Endothelial cell of umbilical vein (primary cell): ENCODE measurements around the gene TMEM253. TPM values are rescaled to one million over a fixed set of nuclear protein-coding genes. Genes with fewer than 3 reads are reported as not detected.

Source experiments
- BruUV-seq: library from RNA; stranded (reverse); fragments of 400-500 nt; replicated peaks from 2 replicates; lab custom pipeline; 2021; lab: Mats Ljungman, UMichigan
- CTCF ChIA-PET: fragments of 300-600, 350-600 bp; sonication (Branson Sonifier 250); formaldehyde crosslinking; loops from one replicate; lab custom pipeline; 2021; ENCODE audit warnings: antibody characterized with exemption, inconsistent platforms; lab: Charles Lee
- POLR2A ChIA-PET: fragments of 300-600, 350-600 bp; sonication (Branson Sonifier 250); formaldehyde crosslinking; loops from one replicate; lab custom pipeline; 2021; ENCODE audit warnings: antibody characterized with exemption, inconsistent platforms; lab: Charles Lee
- DNase-seq: peaks from one replicate; pipeline ENCODE4 v3.0.0-alpha.2; 2011; ENCODE audit warnings: low read depth, low spot score
- FAIRE-seq: peaks from 2 replicates; lab custom pipeline; 2011; peaks lifted over from hg19 to GRCh38; lab: Jason Lieb, UNC
- H2AFZ ChIP-seq: 2 replicates; pipeline ENCODE4 v1.6.0; 2012; ENCODE audit warnings: low read depth, low read length, control low read depth, inconsistent platforms
- H3K27ac ChIP-seq: 2 replicates; pipeline ENCODE4 v1.5.1; 2011; ENCODE audit warnings: low read depth, mild to moderate bottlenecking, control low read depth, low read length, moderate library complexity; ENCODE audit not compliant: insufficient read depth
- H3K27me3 ChIP-seq, 2 experiments: 2 replicates each; pipeline versions ENCODE4 v1.6.0 to v1.6.1; 2011; ENCODE audit warnings: low read length in 2 of 2, mixed read lengths in 1 of 2; ENCODE audit not compliant: control insufficient read depth in 2 of 2, insufficient read depth in 2 of 2
- H3K36me3 ChIP-seq, 2 experiments: 2 replicates in 1 of 2; 3 replicates in 1 of 2; pipeline ENCODE4 v1.5.1; 2011; ENCODE audit warnings: low read length in 2 of 2, mild to moderate bottlenecking in 1 of 2, moderate library complexity in 1 of 2; ENCODE audit not compliant: control insufficient read depth in 2 of 2, insufficient read depth in 2 of 2; ENCODE audit errors: extremely low read depth in 1 of 2
- H3K4me1 ChIP-seq: 3 replicates; pipeline ENCODE4 v1.5.1; 2011; ENCODE audit warnings: mild to moderate bottlenecking, low read length; ENCODE audit not compliant: control insufficient read depth, insufficient read depth; ENCODE audit errors: extremely low read depth
- H3K4me2 ChIP-seq: 2 replicates; pipeline ENCODE4 v1.6.1; 2011; ENCODE audit warnings: low read length, control low read depth, mixed read lengths; ENCODE audit not compliant: insufficient read depth
- H3K4me3 ChIP-seq, 3 experiments: fragments of 200-600 bp in 1 of 3; sonication (generic), shearing (Covaris generic) in 1 of 3; replicated peaks in 1 of 3; 2 replicates each; pipeline ENCODE4 v1.5.1; 2011 to 2016; ENCODE audit warnings: control low read depth in 3 of 3, low read length in 3 of 3, mild to moderate bottlenecking in 2 of 3, inconsistent platforms in 1 of 3, low read depth in 1 of 3, moderate library complexity in 1 of 3; ENCODE audit not compliant: insufficient read depth in 1 of 3
- H3K79me2 ChIP-seq: 2 replicates; pipeline ENCODE4 v1.6.0; 2012; ENCODE audit warnings: low read length, inconsistent platforms; ENCODE audit not compliant: control insufficient read depth, insufficient read depth
- H3K9ac ChIP-seq: replicated peaks from 2 replicates; pipeline ENCODE3; 2011; ENCODE audit warnings: low read length, control low read depth; ENCODE audit not compliant: insufficient read depth; ENCODE audit errors: extremely low read depth
- H3K9me1 ChIP-seq: replicated peaks from 3 replicates; pipeline ENCODE4 v1.6.0; 2011; ENCODE audit warnings: mild to moderate bottlenecking, low read length; ENCODE audit not compliant: control insufficient read depth, insufficient read depth; ENCODE audit errors: extremely low read depth
- H3K9me3 ChIP-seq: replicated peaks from 2 replicates; pipeline ENCODE4 v1.5.1; 2012; ENCODE audit warnings: low read length, inconsistent platforms; ENCODE audit not compliant: control insufficient read depth, insufficient read depth
- H4K20me1 ChIP-seq: replicated peaks from 2 replicates; pipeline ENCODE3; 2011; ENCODE audit warnings: mild to moderate bottlenecking, low read length; ENCODE audit not compliant: control insufficient read depth, insufficient read depth; ENCODE audit errors: extremely low read depth
- CTCF ChIP-seq, 2 donors: IDR thresholded peaks; 1 replicate in 1 of 2; 2 replicates in 1 of 2; pipeline ENCODE4 v1.5.1; 2011; ENCODE audit warnings: low read length in 2 of 2, mild to moderate bottlenecking in 2 of 2, moderate library complexity in 2 of 2, control low read depth in 1 of 2, inconsistent platforms in 1 of 2, low read depth in 1 of 2; ENCODE audit not compliant: insufficient read depth in 1 of 2; ENCODE audit errors: extremely low read depth in 1 of 2
- EZH2 ChIP-seq: IDR thresholded peaks from 2 replicates; pipeline ENCODE4 v1.6.1; 2012; ENCODE audit warnings: borderline replicate concordance, low read depth, mild to moderate bottlenecking, moderate library complexity, low read length, inconsistent platforms; ENCODE audit not compliant: severe bottlenecking
- FOS ChIP-seq: IDR thresholded peaks from 2 replicates; pipeline ENCODE4 v1.6.1; 2011; ENCODE audit warnings: mild to moderate bottlenecking, low read length, moderate library complexity, borderline replicate concordance; ENCODE audit not compliant: insufficient read depth
- GATA2 ChIP-seq: IDR thresholded peaks from 2 replicates; pipeline ENCODE4 v1.7.0; 2011; ENCODE audit warnings: low read depth, mild to moderate bottlenecking, moderate library complexity, mixed read lengths, low read length; ENCODE audit not compliant: insufficient read length, insufficient read depth
- JUN ChIP-seq: IDR thresholded peaks from 2 replicates; pipeline ENCODE4 v1.6.1; 2011; ENCODE audit warnings: borderline replicate concordance, low read depth; ENCODE audit not compliant: insufficient read length, insufficient read depth
- MAX ChIP-seq: IDR thresholded peaks from 2 replicates; pipeline ENCODE4 v1.6.1; 2011; ENCODE audit not compliant: insufficient read depth, insufficient read length
- POLR2A ChIP-seq: IDR thresholded peaks from 2 replicates; pipeline ENCODE4 v1.6.1; 2012; ENCODE audit warnings: low read depth, mild to moderate bottlenecking, control low read depth, low read length
- POLR2AphosphoS5 ChIP-seq: IDR thresholded peaks from 2 replicates; pipeline ENCODE4 v1.6.1; 2012; ENCODE audit warnings: low read depth, mild to moderate bottlenecking, control low read depth, low read length, moderate library complexity; ENCODE audit not compliant: insufficient read depth
- dilution Hi-C: fragments of 300-500 bp; cut with MboI; formaldehyde crosslinking; loops from one replicate; pipeline ENCODE4 v1.15.0; 2019; ENCODE audit warnings: low sequenced_read_pairs; ENCODE audit not compliant: extremely low pct_ligation_motif_present
- intact Hi-C: fragments of 100-400 bp; cut with micrococcal nuclease; formaldehyde crosslinking; loops from one replicate; pipeline ENCODE4 v1.10.0; 2022
- polyA plus RNA-seq, 4 experiments: library from polyadenylated mRNA; depleted of rRNA in 3 of 4; stranded (reverse) in 3 of 4; unstranded in 1 of 4; fragments of >200 nt; gene quantifications; 2 replicates each; pipeline versions ENCODE4 v1.2.1 to v1.2.3, GENCODE V29; 2011 to 2012; ENCODE audit warnings: missing spikeins in 1 of 4
- total RNA-seq: library from RNA; stranded (reverse); gene quantifications from 2 replicates; pipeline ENCODE4 v1.2.3, GENCODE V29; 2021

The TMEM253 gene
- total and polyA plus RNA-seq, 2 donors (not counting 3 experiments of a cell fraction or from before 2014, with no cell fraction given): 0.25 TPM; not detected in 1

GRCh38 chr14:21075719-21076437 lies 25.0 kb upstream of the TMEM253 start:
- CTCF ChIA-PET: no interaction called here
- Histone ChIP-seq H2AFZ (no peak overlapping the region), H4K20me1 (no peaks in the 10 kb centered on the region), H3K4me2 (no peak overlapping the region), H3K4me1 (peaks cover 5% of the 10 kb centered on the region), H3K4me3 (no peak overlapping the region), H3K9me1 (no peaks in the 10 kb centered on the region), H3K27ac (no peak overlapping the region), H3K36me3 (peaks cover 0 to 6% of the 10 kb centered on the region in 2 experiments), H3K9me3 (no peaks in the 10 kb centered on the region), H3K9ac (no peak overlapping the region), H3K27me3 (peaks cover 0 to 3% of the 10 kb centered on the region in 2 experiments), H3K79me2 (no peaks in the 10 kb centered on the region)
- dilution Hi-C loops: no loop called here
- intact Hi-C loops: no loop called here
- FAIRE-seq: no peak
- no peak for DNase-seq
- BruUV-seq: no TSS peak
- POLR2A ChIA-PET: no interaction called here
- no peak for TF ChIP-seq CTCF (IDR thresholded peaks at IDR 0.05; ENCODE audit: extremely low read depth in 1 of 2, insufficient read depth in 1 of 2, low read depth in 1 of 2, low read length in 2 of 2)
- TF ChIP-seq POLR2A: no peak
- no peak for TF ChIP-seq EZH2
- no peak for TF ChIP-seq JUN
- TF ChIP-seq FOS: no peak
- no peak for TF ChIP-seq GATA2
- no peak for TF ChIP-seq POLR2AphosphoS5
- no peak for TF ChIP-seq MAX
